ENCODE data around the gene OR10S1.

Gene OR10S1

DNA sequence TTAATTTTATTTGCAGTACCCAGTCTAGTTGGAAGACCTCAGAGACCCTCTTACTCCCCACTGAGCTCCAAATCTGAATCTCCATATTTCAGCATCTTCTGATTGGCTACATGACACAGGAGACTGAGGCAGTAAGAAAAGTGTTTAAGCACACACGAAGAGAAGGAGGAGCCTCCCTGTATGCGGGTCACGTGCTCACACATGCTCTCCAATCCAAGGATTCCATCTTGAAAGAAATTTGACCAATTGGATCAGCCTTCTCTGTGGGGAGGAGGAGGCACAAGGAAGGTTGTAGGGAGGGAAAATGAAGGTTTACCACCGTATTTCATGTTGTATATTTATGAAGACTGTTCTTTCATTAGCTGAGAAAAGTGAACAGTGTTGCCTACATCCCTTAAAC is 35.2 kb downstream of the OR10S1 start:
- Histone ChIP-seq H3K4me1 (ENCODE audit: control insufficient read depth, insufficient read depth, low read length) (no peaks in the 10 kb centered on the region), H3K36me3 (ENCODE audit: control insufficient read depth, insufficient read depth, low read length) (no peaks in the 10 kb centered on the region), H3K27me3 (ENCODE audit: control insufficient read depth, insufficient read depth, low read length) (no peaks in the 10 kb centered on the region), H3K9ac (ENCODE audit: low read depth, low read length) (no peak overlapping the region), H3K27ac (ENCODE audit: low read depth, low read length) (no peak overlapping the region), H3K4me3 (ENCODE audit: low read depth, low read length) (no peak overlapping the region), H3K9me3 (ENCODE audit: control insufficient read depth, insufficient read depth, low read length) (no peaks in the 10 kb centered on the region)

DNA sequence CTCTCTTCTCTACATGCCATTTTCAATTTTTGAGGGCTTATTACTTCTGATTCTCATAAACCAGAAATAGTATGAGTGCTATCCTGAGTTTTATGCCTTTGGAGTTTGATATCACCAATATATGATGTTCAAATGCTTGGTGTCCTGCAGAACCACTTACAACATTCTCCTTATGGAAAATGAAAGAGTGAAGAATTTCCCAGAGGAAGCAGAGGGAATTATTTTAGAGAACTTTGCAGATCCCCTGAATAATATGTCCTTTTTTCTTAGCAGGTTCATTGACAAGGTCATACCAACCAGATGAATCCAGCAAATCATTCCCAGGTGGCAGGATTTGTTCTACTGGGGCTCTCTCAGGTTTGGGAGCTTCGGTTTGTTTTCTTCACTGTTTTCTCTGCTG is 38.3 kb downstream of the OR10S1 start, which contains the start of gene OR4D5:
Gene OR4D5 (plus strand): TSS at position 301 of the 400 bp plus-strand sequence. CDS start 0 bp downstream, at position 301.
- Histone ChIP-seq H3K27me3 (ENCODE audit: control insufficient read depth, insufficient read depth, low read length) (no peaks in the 10 kb centered on the region), H3K4me1 (ENCODE audit: control insufficient read depth, insufficient read depth, low read length) (no peaks in the 10 kb centered on the region)

More for the DNA sequence above, 38.3 kb downstream of the OR10S1 start, which contains the start of gene OR4D5:
- no peak within 1 kb of the TSS for H3K9ac ChIP-seq (ENCODE audit: low read depth, low read length)
- H3K27ac ChIP-seq (ENCODE audit: low read depth, low read length), result no peak within 1 kb of the TSS
- H3K9me3 ChIP-seq (ENCODE audit: control insufficient read depth, insufficient read depth, low read length), result no peaks in the 10 kb centered on the region
- no peaks in the 10 kb centered on the region for H3K36me3 ChIP-seq (ENCODE audit: control insufficient read depth, insufficient read depth, low read length)
- no peak within 1 kb of the TSS for H3K4me3 ChIP-seq (ENCODE audit: low read depth, low read length)
